ENCODE data around the gene KCNH4. TPM values are rescaled to one million over a fixed set of nuclear protein-coding genes. Genes with fewer than 3 reads are reported as not detected.
A peak's percentile ranks its signal among the peaks of the same experiment; 100 is the strongest.

The KCNH4 gene
- total RNA-seq, 4 donors from 2014 or later = 0.44 to 0.79 (median 0.48) TPM; not detected in 1

DNA sequence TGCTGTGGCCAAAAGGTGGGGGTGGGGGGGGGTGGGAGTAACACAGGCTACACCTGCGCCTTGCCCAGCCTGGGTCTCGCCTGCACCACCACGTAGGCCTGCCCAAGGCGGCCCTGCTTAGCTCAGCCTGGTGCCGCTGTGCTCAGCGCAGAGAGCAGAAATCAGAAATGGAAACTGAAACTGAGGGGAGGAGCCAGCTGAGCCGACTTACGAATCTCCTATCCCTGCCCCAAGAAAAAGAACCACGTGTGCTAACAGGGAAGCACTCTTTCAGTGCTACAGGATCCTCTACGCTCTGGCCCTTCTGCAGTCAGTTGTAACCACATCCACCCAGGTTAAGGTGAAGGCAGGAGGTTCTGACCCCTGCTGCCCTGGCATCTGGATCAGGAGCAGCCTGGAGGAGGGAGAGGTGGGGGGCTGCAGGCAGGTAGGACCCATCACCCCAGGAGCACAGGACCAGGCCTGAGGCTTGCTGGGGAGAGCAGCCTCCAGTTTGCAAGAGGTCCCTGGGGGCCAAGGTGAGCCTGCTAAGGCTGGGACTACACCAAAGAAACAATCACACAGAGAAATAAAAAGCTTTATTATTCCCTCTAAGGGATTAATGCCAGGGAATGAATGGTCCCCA lies 68.3 kb downstream of the KCNH4 start, which contains the start of gene DHX58:
Gene DHX58 (minus strand): TSS at position 163 of the 625 bp plus-strand sequence. CDS start 822 bp downstream, outside the sequence.
- TF ChIP-seq, protein P1, sequence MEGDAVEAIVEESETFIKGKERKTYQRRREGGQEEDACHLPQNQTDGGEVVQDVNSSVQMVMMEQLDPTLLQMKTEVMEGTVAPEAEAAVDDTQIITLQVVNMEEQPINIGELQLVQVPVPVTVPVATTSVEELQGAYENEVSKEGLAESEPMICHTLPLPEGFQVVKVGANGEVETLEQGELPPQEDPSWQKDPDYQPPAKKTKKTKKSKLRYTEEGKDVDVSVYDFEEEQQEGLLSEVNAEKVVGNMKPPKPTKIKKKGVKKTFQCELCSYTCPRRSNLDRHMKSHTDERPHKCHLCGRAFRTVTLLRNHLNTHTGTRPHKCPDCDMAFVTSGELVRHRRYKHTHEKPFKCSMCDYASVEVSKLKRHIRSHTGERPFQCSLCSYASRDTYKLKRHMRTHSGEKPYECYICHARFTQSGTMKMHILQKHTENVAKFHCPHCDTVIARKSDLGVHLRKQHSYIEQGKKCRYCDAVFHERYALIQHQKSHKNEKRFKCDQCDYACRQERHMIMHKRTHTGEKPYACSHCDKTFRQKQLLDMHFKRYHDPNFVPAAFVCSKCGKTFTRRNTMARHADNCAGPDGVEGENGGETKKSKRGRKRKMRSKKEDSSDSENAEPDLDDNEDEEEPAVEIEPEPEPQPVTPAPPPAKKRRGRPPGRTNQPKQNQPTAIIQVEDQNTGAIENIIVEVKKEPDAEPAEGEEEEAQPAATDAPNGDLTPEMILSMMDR (IDR thresholded peaks at IDR 0.05) = no peak
- no peak for DNase-seq (ENCODE audit: low spot score)
- peak; percentile 80 for ATAC-seq (ENCODE audit: low FRiP score)

DNA sequence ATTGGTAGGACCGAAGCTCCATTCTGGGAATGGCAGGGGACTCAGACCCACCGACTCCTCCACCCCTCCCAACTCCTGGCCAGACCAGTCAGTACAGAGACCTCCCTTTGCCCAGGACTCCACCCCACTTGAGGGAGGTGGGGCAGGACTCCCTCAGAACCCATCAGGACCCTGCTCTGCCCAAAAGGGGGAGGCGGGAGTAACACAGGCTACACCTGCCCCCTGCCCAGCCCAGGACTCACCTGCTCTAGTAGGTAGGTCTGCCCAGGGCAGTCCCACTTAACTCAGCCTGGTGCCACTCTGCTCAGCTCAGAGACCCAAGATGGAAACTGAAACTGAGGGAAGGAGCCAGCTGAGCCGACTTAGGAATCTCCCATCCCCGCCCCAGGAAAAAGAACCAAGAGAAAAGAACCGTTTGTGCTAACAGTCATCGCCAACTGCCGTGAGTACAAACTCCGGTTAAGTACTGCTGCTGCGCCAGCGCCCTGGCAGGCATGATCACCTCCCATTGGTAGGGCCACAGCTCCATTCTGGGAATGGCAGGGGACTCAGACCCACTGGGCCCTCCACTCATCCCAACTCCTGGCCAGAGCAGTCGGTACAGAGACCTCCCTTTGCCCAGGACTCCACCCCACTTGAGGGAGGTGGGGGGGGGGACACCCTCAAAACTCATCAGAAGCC lies 68.9 kb downstream of the KCNH4 start:
- ATAC-seq (ENCODE audit: low FRiP score) (peak; percentile 56), DNase-seq (ENCODE audit: low spot score) (no peak)
- TF ChIP-seq, protein P1 (IDR thresholded peaks at IDR 0.05) = no peak

DNA sequence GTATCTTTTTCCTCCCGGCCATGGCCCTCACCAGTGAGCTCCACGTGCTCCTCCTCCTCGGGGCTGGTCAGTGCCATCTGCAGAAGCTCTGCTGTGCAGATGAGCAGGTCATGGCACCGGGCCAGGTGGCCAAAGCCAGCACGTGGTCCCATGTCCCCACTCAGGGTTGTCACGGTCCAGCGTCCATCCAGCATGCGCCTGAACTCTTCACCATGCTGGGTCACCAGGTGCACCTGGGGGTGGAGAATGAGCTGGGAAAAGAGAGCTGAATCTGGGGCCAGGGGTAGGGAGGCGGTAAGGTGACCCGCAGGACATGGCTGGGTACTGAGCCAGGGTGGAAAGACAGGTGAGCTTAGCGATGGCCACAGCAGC lies 69.7 kb downstream of the KCNH4 start:
- no peak for ATAC-seq (ENCODE audit: low FRiP score)
- TF ChIP-seq, protein P1 (IDR thresholded peaks at IDR 0.05) = no peak
- no peak for DNase-seq (ENCODE audit: low spot score)

DNA sequence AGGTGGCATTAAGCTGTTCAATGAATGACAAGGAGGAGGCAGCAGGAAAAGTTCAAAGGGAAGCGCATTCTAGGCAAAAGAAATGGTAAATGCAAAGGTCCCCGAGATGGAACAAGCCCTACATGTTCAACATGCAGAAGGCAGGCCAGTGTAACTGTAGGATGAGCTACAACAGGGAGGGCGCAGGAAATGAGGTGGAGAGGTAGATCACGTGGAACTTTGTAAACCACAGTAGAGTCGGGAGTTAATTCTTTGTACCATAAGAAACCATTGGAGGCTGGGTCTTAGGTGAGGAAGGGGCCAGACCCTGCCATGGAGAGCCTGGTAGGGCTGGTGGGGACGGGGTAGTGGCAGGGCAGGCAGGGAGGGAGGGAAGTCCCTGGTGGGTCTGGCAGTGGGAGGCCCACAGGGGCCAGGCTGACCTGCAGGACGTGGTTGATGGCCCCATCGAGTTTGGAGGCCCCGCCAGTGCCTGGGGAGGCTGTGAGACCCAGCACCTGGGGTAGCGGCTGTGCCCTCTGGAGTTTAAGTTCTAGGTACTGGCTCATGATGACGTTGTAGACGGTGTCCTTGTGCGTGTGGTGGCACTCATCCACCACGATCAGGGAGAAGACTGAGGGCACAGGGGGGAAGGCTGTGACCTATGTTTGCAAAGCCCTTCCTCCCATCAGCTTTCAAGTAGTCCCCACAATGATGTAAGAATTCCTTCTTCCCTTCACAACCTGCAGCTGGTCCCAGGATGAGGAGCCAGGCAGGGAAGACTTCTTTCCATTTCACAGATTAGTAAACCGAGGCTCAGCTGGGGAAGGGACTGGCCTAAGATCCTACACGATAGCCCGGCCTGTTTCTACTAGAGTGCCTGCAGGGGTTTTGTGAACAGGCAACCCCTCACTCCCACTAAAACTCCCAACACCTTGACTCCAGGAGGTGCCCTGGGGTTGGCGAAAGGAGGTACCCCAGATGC lies 70.4 kb downstream of the KCNH4 start:
- ATAC-seq (ENCODE audit: low FRiP score) (no peak), DNase-seq (ENCODE audit: low spot score) (no peak)
- TF ChIP-seq, protein P1 (IDR thresholded peaks at IDR 0.05) = no peak

DNA sequence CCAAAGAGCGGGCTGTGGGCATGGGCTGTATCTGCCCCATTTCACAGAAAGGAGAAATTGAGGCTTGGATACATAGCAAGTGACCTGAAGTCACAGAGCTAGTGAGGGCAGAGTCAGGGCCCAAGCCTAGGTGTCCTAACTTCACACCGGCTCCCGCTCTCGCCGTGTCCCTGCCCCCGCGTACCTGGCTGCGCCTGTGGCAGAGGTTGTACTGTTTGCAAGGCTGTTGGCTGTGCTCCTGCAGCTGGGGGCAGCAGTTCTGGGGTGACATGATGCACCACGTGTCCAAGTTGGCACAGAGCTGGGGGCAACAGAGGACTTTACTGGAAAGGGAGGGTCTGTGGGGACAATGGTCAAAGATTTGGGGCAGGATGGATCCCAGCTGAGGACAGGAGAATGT lies 71.9 kb downstream of the KCNH4 start:
- TF ChIP-seq, protein P1 (IDR thresholded peaks at IDR 0.05) = no peak
- ATAC-seq (ENCODE audit: low FRiP score) (no peak), DNase-seq (ENCODE audit: low spot score) (no peak)

DNA sequence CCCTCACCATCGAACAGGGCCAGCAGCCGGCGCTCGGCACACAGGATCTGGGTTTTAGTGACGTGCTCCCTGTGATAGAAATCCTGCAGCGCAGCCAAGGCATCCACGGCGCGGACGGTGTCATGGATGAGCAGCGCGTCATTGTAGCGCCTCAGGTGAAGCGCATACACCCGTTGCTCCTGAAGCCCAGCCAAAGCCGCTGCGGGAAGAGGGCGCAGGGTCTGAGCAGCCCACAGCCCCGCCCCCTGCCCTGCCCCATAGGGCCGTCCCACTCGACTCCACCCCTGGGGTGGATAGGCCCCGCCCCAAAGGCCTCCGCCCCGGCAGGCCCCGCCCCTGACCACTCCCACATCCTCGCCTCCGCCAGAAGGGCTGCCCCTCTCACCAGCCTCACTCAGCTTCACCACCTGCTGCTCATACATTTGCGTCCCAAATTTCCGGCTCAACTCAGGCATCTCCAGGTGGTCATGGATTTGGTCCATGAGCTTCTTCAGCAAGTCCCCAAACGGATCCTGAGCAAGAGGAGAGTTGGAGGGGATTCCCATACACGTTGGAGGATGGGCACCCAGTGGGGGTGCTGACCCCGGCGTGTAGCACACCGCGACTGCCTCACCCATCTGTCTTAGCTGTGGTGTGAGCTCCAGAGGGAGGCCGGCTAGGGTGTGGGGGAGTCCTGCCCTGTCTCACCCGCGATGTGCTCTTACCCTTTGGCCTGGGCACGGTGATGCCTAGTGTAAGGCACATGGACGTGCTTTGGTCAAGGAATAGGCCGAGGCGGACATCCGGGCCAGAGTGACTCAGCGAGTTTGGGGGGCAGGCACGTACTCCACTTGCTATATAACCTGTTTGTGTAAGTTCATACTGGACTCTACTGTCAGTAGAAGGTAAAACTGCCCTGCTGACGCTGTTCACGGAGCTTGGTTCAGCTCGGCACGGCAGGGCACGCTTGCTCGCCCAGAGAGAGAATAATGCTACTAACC lies 73.1 kb downstream of the KCNH4 start:
- DNase-seq (ENCODE audit: low spot score) = no peak
- TF ChIP-seq, protein P1 (IDR thresholded peaks at IDR 0.05) = no peak
- ATAC-seq (ENCODE audit: low FRiP score) = no peak

All from omental fat pad (tissue), 4 donors.